Retinal pigment epithelial cell (primary cell): Measurements from ENCODE around the gene IKZF4.
A peak's percentile ranks its signal among the peaks of the same experiment; 100 is the strongest.
"Not testable (repeated sequence)": the region's sequence is repeated elsewhere in the genome, so short reads cannot be mapped to it uniquely, and the experiment has no call there.

Experiments used
- DNase-seq: peaks from one replicate; pipeline ENCODE4 v3.0.0-alpha.2; 2010; ENCODE audit warnings: low read depth
- H3K4me3 ChIP-seq: 2 replicates; pipeline ENCODE4 v1.5.1; 2011; ENCODE audit warnings: mild to moderate bottlenecking, low read length, control low read depth, moderate library complexity
- CTCF ChIP-seq: conservative IDR thresholded peaks from 2 replicates; pipeline ENCODE4 v1.5.1; 2011; ENCODE audit warnings: low read depth, low read length, control low read depth, inconsistent platforms

The IKZF4 gene

GRCh38 chr12:56001487-56002100 lies 19.2 kb upstream of the IKZF4 start:
- no peak for DNase-seq

GRCh38 chr12:56003376-56003775 lies 17.5 kb upstream of the IKZF4 start:
- not testable (repeated sequence) for DNase-seq, H3K4me3 ChIP-seq

More at GRCh38 chr12:56001487-56002100, 19.2 kb upstream of the IKZF4 start:
- no peak for TF ChIP-seq CTCF
- H3K4me3 ChIP-seq, result no peak overlapping the region

DNA sequence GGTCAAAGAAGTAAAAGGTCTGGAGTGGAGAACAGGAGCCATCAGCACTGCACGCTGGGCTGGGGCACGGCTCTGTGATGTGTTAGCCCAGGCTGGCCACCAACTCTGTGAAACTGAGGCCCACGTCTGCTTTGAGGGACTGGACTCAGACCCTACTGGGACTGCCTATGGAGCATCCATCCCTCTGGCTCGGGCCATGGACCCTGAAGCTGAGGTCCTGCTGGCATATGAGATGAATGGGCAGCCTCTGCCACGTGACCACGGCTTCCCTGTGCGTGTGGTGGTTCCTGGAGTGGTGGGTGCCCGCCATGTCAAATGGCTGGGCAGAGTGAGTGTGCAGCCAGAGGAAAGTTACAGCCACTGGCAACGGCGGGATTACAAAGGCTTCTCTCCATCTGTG lies 16.6 kb upstream of the IKZF4 start:
- TF ChIP-seq CTCF, result no peak
- DNase-seq, result no peak
- H3K4me3 ChIP-seq, result no peak overlapping the region

- TF ChIP-seq CTCF, result no peak
- peak overlapping the region; percentile 84 for H3K4me3 ChIP-seq
- no peak for DNase-seq
Observed at GRCh38 chr12:56007564-56008559, 13.0 kb upstream of the IKZF4 start.

DNA sequence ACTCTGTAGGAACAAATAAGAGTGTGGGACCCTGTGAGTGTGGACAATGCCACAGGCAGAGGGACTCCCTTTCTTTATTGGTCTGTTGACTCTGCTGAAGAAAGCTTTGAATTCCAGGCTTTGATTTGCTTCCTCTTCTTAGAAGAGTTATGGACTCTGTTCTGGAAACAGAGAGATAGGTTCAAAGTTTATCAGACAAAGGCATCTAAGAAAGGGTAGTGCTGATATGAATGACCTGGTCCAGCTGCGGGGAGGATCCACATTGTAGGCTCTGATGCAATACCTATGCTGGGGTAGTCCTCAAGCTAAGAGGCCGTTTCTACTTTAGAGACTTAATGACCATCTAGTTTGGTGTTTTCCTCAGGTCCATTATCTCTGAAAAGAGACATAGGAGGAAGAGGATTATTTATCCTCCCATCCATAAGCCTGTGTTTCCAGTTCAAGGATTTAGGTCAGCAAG lies 10.7 kb upstream of the IKZF4 start:
- TF ChIP-seq CTCF, result no peak
- H3K4me3 ChIP-seq, result no peak overlapping the region
- DNase-seq, result no peak

- no peak for DNase-seq
- H3K4me3 ChIP-seq, result no peak overlapping the region
- no peak for TF ChIP-seq CTCF
Observed at GRCh38 chr12:56011509-56012090, 9.2 kb upstream of the IKZF4 start.

DNA sequence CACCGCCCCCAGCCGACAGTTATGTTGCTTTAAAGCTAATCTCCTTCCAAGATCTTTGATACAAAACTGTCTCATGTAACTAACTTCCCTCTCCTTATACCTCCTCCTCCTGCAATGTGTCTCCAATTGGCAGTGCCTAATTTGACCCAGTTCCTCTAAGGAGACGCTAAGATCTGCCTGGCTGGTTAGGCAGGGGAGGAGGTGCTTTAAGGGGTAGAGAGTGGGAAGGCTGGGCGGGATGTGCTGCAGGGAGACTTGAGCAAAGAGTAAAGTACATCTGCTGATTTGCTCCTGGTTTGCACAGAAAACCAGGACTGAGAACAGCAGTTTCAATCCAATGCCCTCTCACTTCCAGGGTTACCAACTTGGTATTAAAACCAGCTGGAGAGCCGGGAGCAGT lies 7.4 kb upstream of the IKZF4 start:
- no peak for DNase-seq
- no peak overlapping the region for H3K4me3 ChIP-seq
- no peak for TF ChIP-seq CTCF
